Activated CD4-positive, alpha-beta T cell treated with anti-CD3 and anti-CD28 coated beads, Interleukin-2, amount 50 U/mL, for 4 hours (primary cell): ENCODE measurements around the gene CRB1.
"Not testable (repeated sequence)": the region's sequence is repeated elsewhere in the genome, so short reads cannot be mapped to it uniquely, and the experiment has no call there.

Experiments
- DNase-seq, 2 experiments: peaks; one replicate each; pipeline ENCODE4 v3.0.0-alpha.2; 2020

CRB1 gene

GRCh38 chr1:197467881-197468280 lies 199.8 kb downstream of the CRB1 start:
- DNase-seq: no peak

GRCh38 chr1:197468543-197469175 lies 200.6 kb downstream of the CRB1 start:
- no peak for DNase-seq

GRCh38 chr1:197469620-197470210 lies 201.7 kb downstream of the CRB1 start:
- no peak for DNase-seq

- DNase-seq: no peak
These were observed 202.3 kb downstream of the CRB1 start for GRCh38 chr1:197470330-197470729.

- no peak for DNase-seq
These were observed 203.4 kb downstream of the CRB1 start for GRCh38 chr1:197471248-197471985.

DNA sequence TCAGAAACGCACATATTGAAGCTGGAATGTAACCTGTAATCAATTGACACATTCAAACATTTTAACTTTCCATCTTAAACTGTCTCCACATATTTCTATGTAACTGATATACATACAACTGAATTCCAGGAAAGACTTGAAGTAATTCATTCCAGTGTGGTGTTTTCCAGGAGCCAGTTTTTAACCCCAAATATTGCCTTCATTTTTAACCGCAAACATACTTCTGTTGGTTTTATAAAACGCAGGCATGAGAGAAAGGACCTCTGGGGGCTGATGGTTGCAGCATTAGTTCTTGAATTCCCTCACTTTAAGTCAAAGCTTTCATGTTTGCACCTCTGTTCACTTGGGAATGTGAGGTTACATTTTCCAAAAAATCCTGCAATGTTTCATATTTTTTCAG lies 204.1 kb downstream of the CRB1 start:
- no peak for DNase-seq

GRCh38 chr1:197480446-197480845 lies 212.4 kb downstream of the CRB1 start:
- no peak for DNase-seq

- no peak for DNase-seq
These were observed 213.0 kb downstream of the CRB1 start for GRCh38 chr1:197481101-197481500.

DNA sequence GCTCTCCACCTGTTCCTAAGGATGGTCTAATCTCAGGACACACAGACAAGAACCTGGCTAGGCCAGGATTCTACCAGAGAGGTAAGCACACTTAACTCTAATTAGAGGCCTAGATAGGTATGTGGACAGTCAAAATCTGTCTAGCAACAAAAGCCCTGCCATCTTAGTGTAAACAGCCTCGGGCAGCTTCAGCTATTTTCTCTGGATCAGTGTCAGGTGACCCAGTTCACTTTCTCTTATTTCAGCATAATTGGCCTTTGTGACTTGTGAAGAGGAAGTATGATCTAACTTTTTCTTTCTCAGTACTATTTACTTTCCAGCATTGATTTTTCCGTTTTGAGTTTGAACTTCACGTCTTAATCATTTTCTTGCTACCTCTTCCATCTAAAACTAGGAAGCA lies 217.7 kb downstream of the CRB1 start:
- DNase-seq: no peak

DNA sequence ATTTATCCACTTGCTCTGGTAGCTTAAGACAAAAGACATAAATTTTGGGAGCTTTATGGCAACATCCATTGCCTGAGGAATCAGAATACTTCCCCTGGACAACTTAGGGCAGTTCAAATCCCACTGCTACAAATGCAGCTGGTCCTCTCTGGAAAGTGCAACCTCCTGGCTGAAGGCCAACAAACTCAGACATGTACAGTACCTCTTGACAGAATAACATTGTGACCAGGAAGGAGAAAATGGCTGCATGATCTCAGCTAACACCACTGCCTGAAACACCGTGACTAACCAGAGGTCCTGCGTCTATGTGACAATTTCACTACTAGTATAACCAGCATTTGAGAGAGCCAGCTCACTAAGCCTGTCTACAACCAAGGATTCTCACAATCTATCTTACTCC lies 218.9 kb downstream of the CRB1 start:
- no peak for DNase-seq

GRCh38 chr1:197491505-197491904 lies 223.5 kb downstream of the CRB1 start:
- DNase-seq: not testable (repeated sequence)

- no peak for DNase-seq
These were observed 228.7 kb downstream of the CRB1 start for GRCh38 chr1:197496722-197497121.

GRCh38 chr1:197510691-197511378 lies 242.8 kb downstream of the CRB1 start:
- no peak for DNase-seq

DNA sequence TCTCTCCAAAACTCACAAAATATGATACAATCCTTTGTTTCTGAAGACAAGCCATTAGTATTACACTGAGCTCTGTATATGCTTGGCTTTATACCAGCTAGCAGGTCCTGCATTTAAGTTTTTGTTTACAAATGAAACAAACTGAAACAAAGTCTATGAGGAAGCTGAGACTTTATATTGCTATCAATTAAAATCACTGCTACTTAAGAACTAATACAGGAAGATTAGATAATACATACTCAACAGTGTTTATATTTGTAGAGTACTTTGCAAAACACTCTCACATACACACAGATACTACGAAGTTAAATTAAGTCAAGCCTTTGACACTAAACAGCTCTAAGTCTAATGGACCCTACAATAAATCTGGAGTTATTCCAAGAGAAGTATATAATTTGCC lies 247.4 kb downstream of the CRB1 start:
- DNase-seq: no peak

- no peak for DNase-seq
These were observed 251.8 kb downstream of the CRB1 start for GRCh38 chr1:197519741-197520334.

- DNase-seq: no peak
These were observed 253.2 kb downstream of the CRB1 start for GRCh38 chr1:197521118-197521739.

- no peak for DNase-seq
These were observed 258.8 kb downstream of the CRB1 start for GRCh38 chr1:197526736-197527371.
